RWPE2 (cell line): ENCODE measurements around the gene GLTP.

Source experiments
- ATAC-seq: fragments of 200-7000 bp; cut with Tn5 transposase; 3 replicates; pipeline ENCODE4 v1.9.1; 2021; ENCODE audit warnings: low read depth
- DNase-seq: peaks from one replicate; pipeline ENCODE4 v3.0.0-alpha.2; 2020; ENCODE audit warnings: low spot score
- H3K27ac ChIP-seq: fragments of 450-650 bp; 2 replicates; pipeline ENCODE4 v1.5.1; 2017; ENCODE audit warnings: mild to moderate bottlenecking; ENCODE audit not compliant: poor library complexity, severe bottlenecking
- H3K27me3 ChIP-seq: fragments of 250-450 bp; sonication (Bioruptor Pico); 2 replicates; pipeline ENCODE4 v1.5.1; 2021; ENCODE audit warnings: mild to moderate bottlenecking, moderate library complexity; ENCODE audit not compliant: insufficient read depth, poor library complexity, severe bottlenecking
- H3K36me3 ChIP-seq: fragments of 250-450 bp; sonication (Bioruptor Pico); 2 replicates; pipeline ENCODE4 v1.5.1; 2020; ENCODE audit warnings: low read depth, mild to moderate bottlenecking, moderate library complexity
- H3K4me1 ChIP-seq: fragments of 250-450 bp; sonication (Bioruptor Pico); 2 replicates; pipeline ENCODE4 v1.5.1; 2021; ENCODE audit warnings: mild to moderate bottlenecking, moderate library complexity; ENCODE audit not compliant: insufficient read depth, poor library complexity, severe bottlenecking
- H3K4me3 ChIP-seq: fragments of 250-450 bp; sonication (Bioruptor Pico); 2 replicates; pipeline ENCODE4 v1.5.1; 2021; ENCODE audit warnings: mild to moderate bottlenecking, moderate library complexity; ENCODE audit not compliant: severe bottlenecking
- H3K9me3 ChIP-seq: fragments of 250-450 bp; sonication (Bioruptor Pico); 2 replicates; pipeline ENCODE4 v1.5.1; 2021; ENCODE audit warnings: mild to moderate bottlenecking, moderate library complexity; ENCODE audit not compliant: severe bottlenecking
- CTCF ChIP-seq: fragments of 450-650 bp; IDR thresholded peaks from one replicate; pipeline ENCODE4 v1.5.1; 2017; ENCODE audit warnings: mild to moderate bottlenecking, moderate library complexity; ENCODE audit not compliant: poor library complexity, severe bottlenecking

Gene GLTP

GRCh38 chr12:109926016-109926415 lies 45.7 kb upstream of the GLTP start:
- Histone ChIP-seq H3K9me3 (no peaks in the 10 kb centered on the region), H3K27me3 (no peaks in the 10 kb centered on the region), H3K27ac (no peak overlapping the region), H3K4me1 (no peaks in the 10 kb centered on the region), H3K36me3 (0 out of 2 replicates have a peak, but pooled peaks cover 3% of the 10 kb centered on the region), H3K4me3 (no peak overlapping the region)
- no peak for TF ChIP-seq CTCF
- no peak for ATAC-seq
- DNase-seq: no peak

GRCh38 chr12:109925185-109925840 lies 45.0 kb upstream of the GLTP start:
- ATAC-seq (no peak), DNase-seq (no peak)
- Histone ChIP-seq H3K27ac (no peak overlapping the region), H3K27me3 (no peaks in the 10 kb centered on the region), H3K4me1 (no peaks in the 10 kb centered on the region), H3K4me3 (no peak overlapping the region), H3K36me3 (0 out of 2 replicates have a peak, but pooled peaks cover 3% of the 10 kb centered on the region), H3K9me3 (no peaks in the 10 kb centered on the region)
- TF ChIP-seq CTCF: no peak

GRCh38 chr12:109923481-109924245 lies 43.3 kb upstream of the GLTP start:
- Histone ChIP-seq H3K9me3 (no peaks in the 10 kb centered on the region), H3K4me1 (no peaks in the 10 kb centered on the region), H3K27ac (no peak overlapping the region), H3K36me3 (peaks cover 12% of the 10 kb centered on the region), H3K27me3 (no peaks in the 10 kb centered on the region), H3K4me3 (no peak overlapping the region)
- ATAC-seq (no peak), DNase-seq (no peak)
- no peak for TF ChIP-seq CTCF

GRCh38 chr12:109923038-109923437 lies 42.7 kb upstream of the GLTP start:
- H3K27me3 ChIP-seq: no peaks in the 10 kb centered on the region
- no peak overlapping the region for H3K4me3 ChIP-seq
- H3K27ac ChIP-seq: no peak overlapping the region
- no peaks in the 10 kb centered on the region for H3K4me1 ChIP-seq
- DNase-seq (no peak), ATAC-seq (no peak)
- no peaks in the 10 kb centered on the region for H3K9me3 ChIP-seq
- H3K36me3 ChIP-seq: peaks cover 15% of the 10 kb centered on the region
- TF ChIP-seq CTCF: no peak

- no peak for DNase-seq
- Histone ChIP-seq H3K27me3 (no peaks in the 10 kb centered on the region), H3K36me3 (peaks cover 25% of the 10 kb centered on the region), H3K4me3 (no peak overlapping the region), H3K9me3 (no peaks in the 10 kb centered on the region), H3K4me1 (no peaks in the 10 kb centered on the region), H3K27ac (no peak overlapping the region)
- ATAC-seq: 0 out of 3 replicates have a peak, but pooled peaks have one; percentile 5
- TF ChIP-seq CTCF: no peak
Measured at GRCh38 chr12:109921982-109922381, 41.6 kb upstream of the GLTP start.
